A549 treated with Mapracorat at 1 μM for 4 hours (cell line): ENCODE results near the gene SEPTIN8. TPM values are rescaled to one million over a fixed set of nuclear protein-coding genes. Genes with fewer than 3 reads are reported as not detected.

Experiments
- total RNA-seq: library from RNA; stranded (reverse); fragments of 200-300 nt; extraction: Qiagen RNA extraction; gene quantifications from 5 replicates; pipeline ENCODE4 v1.2.3, GENCODE V29; 2022

The SEPTIN8 gene, protein sequence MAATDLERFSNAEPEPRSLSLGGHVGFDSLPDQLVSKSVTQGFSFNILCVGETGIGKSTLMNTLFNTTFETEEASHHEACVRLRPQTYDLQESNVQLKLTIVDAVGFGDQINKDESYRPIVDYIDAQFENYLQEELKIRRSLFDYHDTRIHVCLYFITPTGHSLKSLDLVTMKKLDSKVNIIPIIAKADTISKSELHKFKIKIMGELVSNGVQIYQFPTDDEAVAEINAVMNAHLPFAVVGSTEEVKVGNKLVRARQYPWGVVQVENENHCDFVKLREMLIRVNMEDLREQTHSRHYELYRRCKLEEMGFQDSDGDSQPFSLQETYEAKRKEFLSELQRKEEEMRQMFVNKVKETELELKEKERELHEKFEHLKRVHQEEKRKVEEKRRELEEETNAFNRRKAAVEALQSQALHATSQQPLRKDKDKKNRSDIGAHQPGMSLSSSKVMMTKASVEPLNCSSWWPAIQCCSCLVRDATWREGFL
- total RNA-seq, result 16.2 to 21.1 TPM (median 20.2 TPM) in 5 replicates

DNA sequence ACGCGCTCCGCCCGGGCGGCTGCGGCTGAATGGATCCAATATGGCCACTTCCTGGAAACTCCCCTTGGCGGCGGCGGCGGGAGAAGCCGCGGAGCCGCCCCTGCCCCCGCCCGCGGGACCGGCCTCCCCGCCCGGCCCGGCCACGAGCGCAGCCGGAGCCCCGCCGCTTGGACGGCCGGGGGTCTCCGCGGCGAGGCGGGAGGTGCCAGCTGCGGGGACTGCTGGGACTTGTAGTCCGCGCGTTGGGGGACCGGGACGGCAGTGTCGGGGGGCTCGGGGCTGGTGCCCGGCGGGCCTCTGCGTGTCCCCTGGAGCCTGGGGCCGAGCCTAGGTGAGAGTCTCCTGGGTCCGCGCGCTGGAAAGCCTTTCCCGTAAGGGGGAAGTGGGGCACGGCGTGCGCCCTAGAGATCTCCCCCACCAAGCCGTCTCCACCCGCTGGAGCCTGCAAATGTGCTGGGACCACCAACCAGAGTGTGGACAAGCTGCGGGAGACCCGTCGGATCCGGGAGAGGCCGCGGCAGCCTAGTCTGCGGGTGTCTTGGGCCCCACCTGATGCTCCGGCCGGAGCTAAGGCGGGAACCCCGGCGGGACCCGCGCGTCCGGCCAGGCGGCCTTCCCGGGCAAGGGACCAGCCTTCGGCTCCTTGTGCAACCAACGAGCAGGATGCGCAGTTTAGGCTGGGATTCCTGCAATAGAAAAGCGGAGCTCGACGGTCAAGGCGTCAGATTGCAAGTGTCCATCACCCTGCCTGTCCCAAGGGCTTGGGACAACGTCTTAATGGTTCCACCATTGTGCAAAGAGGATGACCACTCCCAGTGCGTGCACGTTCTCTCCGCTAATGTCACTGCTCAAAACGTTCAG is at the start of gene SEPTIN8:
Gene SEPTIN8 (minus strand): TSS at position 31 of the 861 bp plus-strand sequence. CDS start 102 bp downstream, outside the sequence.

GRCh38 chr5:132812781-132813598 is 36.0 kb upstream of the SEPTIN8 start, which contains the start of gene SOWAHA:
TSS of gene SOWAHA (plus strand) at chr5:132813302. CDS start at chr5:132813622, 320 bp downstream.

GRCh38 chr5:132746954-132747615 is 30.0 kb downstream of the SEPTIN8 start, which contains the start of gene CCNI2:
TSS of gene CCNI2 (plus strand) at chr5:132747426. CDS start at chr5:132747496, 70 bp downstream.

DNA sequence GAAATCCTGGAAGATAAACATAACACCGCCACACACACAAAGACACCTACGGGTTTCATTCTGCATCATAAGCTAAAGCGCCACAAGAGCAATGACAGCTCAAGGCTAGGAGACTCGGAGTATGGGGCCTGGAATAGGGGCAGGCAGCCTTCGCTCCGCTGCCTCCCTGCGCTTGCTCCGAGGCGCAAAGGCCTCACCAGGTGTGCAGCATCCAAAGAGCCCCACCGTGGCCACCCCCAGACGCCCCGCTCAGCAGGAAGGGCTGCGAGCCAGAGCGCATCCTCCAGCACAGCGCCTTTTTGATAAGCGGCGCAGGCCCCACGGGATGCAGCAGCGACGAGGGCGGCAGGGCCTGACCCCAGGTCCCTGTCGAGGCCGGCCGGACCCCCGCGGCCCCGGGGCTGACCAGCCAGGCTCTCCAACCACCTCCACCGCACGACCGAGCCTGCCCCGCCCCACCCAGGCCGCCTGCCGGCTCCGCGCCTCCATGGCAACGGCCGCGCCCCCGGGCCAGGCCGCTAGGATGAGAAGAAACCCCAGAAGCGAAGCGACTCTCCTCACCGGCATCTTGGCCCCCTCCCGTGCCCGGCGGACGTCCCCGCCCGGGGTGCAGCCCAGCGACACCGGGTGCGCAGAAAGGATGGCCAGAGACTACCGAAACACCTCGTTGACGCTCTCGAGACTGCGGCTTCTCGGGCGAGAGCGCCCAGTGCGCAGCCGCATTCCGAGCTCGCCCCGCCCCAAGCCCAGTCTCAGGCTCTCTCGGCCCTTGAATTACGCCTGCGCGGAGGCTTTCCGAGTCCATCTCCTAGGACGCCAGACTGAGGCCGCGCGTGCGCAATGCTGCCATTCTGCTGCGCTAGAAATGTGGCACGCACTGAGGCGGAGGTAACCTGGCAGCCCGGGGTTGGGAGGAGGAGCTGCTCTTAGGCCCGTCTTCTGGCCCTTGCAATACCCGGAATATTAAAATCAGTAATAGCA is 39.9 kb downstream of the SEPTIN8 start, which contains the start of gene KIF3A:
Gene KIF3A (minus strand): TSS at position 694 of the 981 bp plus-strand sequence. CDS start 127 bp downstream, at position 567.

Other genes with a start within 250 kb of the SEPTIN8 start
- gene IL5, start 233.7 kb downstream of the SEPTIN8 start, total RNA-seq, result not detected in 5 replicates
- gene RAD50, start 220.3 kb downstream of the SEPTIN8 start, total RNA-seq, result 26.0 to 33.7 TPM (median 28.7 TPM) in 5 replicates
- gene IL13, start 119.1 kb downstream of the SEPTIN8 start, total RNA-seq, result 0.11 to 0.14 TPM in 2 of 5 replicates, not detected in the others
- not detected in 5 replicates for gene IL4, start 103.2 kb downstream of the SEPTIN8 start, total RNA-seq
- 6.3 to 11.4 TPM (median 8.6 TPM) in 5 replicates for gene KIF3A, start 39.7 kb downstream of the SEPTIN8 start, total RNA-seq
- 0.05 to 0.39 TPM (median 0.21 TPM) in 4 of 5 replicates, not detected in the other for gene CCNI2, start 29.8 kb downstream of the SEPTIN8 start, total RNA-seq
- gene SOWAHA, start 36.1 kb upstream of the SEPTIN8 start, total RNA-seq, result 0.08 to 0.17 TPM (median 0.09 TPM) in 5 replicates
- gene SHROOM1, start 53.4 kb upstream of the SEPTIN8 start, total RNA-seq, result 7.6 to 13.4 TPM (median 9.2 TPM) in 5 replicates
- 0.10 to 0.34 TPM (median 0.19 TPM) in 5 replicates for gene GDF9, start 89.2 kb upstream of the SEPTIN8 start, total RNA-seq
- gene UQCRQ, start 89.4 kb upstream of the SEPTIN8 start, total RNA-seq, result 399 to 559 TPM (median 531 TPM) in 5 replicates
- 0.46 to 1.4 TPM (median 0.90 TPM) in 5 replicates for gene LEAP2, start 96.4 kb upstream of the SEPTIN8 start, total RNA-seq
- 18.1 to 32.1 TPM (median 24.6 TPM) in 5 replicates for gene AFF4, start 186.4 kb upstream of the SEPTIN8 start, total RNA-seq
- 27.1 to 30.7 TPM (median 28.4 TPM) in 5 replicates for gene ZCCHC10, start 249.3 kb upstream of the SEPTIN8 start, total RNA-seq